HepG2 (cell line): ENCODE results near the gene MRPS34. TPM values are rescaled to one million over a fixed set of nuclear protein-coding genes. Genes with fewer than 3 reads are reported as not detected.

ENCODE experiments used
- ATAC-seq: fragments of 200-7000 bp; cut with Tn5 transposase; 3 replicates; pipeline ENCODE4 v1.9.1; 2020; ENCODE audit warnings: mild to moderate bottlenecking, moderate library complexity
- BruUV-seq: library from RNA; stranded (reverse); fragments of 400-500 nt; replicated peaks from 2 replicates; lab custom pipeline; 2021; lab: Mats Ljungman, UMichigan
- CTCF ChIA-PET: fragments of 300-600 bp; formaldehyde crosslinking; extraction: SDS; loops from one replicate; lab custom pipeline; 2021; ENCODE audit warnings: low total read pairs, inconsistent platforms, low intra/inter-chr PET ratio; lab: Yijun Ruan, JAX
- POLR2A ChIA-PET: fragments of 350-600 bp; sonication (Branson Sonifier 250); formaldehyde crosslinking; loops from one replicate; lab custom pipeline; 2020; ENCODE audit warnings: antibody characterized with exemption, inconsistent platforms; lab: Yijun Ruan, JAX
- DNase-seq: peaks from one replicate; pipeline ENCODE4 v3.0.0-alpha.2; 2015; ENCODE audit warnings: low spot score
- FAIRE-seq: peaks from 3 replicates; lab custom pipeline; 2011; peaks lifted over from hg19 to GRCh38; lab: Jason Lieb, UNC
- H2AFZ ChIP-seq: one replicate; pipeline ENCODE4 v1.6.1; 2011; ENCODE audit warnings: low read length, inconsistent platforms
- H3K27ac ChIP-seq: fragments of 300-600 bp; 3 replicates; pipeline ENCODE4 v1.8.0; 2011; ENCODE audit warnings: mixed run types, mild to moderate bottlenecking, mixed read lengths, low read length, inconsistent platforms; ENCODE audit not compliant: insufficient read depth; ENCODE audit errors: extremely low read length
- H3K27me3 ChIP-seq, 2 experiments: fragments of 200-600 bp in 1 of 2; 2 replicates in 1 of 2; 3 replicates in 1 of 2; pipeline versions ENCODE4 v1.6.0 to v1.8.0; 2011; ENCODE audit warnings: low read length in 2 of 2, mild to moderate bottlenecking in 2 of 2, moderate library complexity in 2 of 2, inconsistent platforms in 1 of 2; ENCODE audit not compliant: insufficient read depth in 2 of 2, control insufficient read depth in 1 of 2
- H3K36me3 ChIP-seq, 2 experiments: fragments of 200-600 bp in 1 of 2; replicated peaks in 1 of 2; 2 replicates in 1 of 2; 3 replicates in 1 of 2; pipeline versions ENCODE4 v1.5.1 to v1.8.0; 2011; ENCODE audit warnings: low read length in 2 of 2, inconsistent platforms in 1 of 2; ENCODE audit not compliant: insufficient read depth in 2 of 2, control insufficient read depth in 1 of 2
- H3K4me1 ChIP-seq: 2 replicates; pipeline ENCODE4 v1.5.1; 2012; ENCODE audit warnings: low read length, inconsistent platforms; ENCODE audit not compliant: insufficient read depth
- H3K4me2 ChIP-seq: 2 replicates; pipeline ENCODE4 v1.6.0; 2011; ENCODE audit warnings: low read depth, low read length, inconsistent platforms
- H3K4me3 ChIP-seq, 3 experiments: fragments of 200-600 bp in 1 of 3; sonication (generic), shearing (Covaris generic) in 1 of 3; replicated peaks in 1 of 3; 2 replicates each; pipeline ENCODE4 v1.5.1; 2011 to 2016; ENCODE audit warnings: low read length in 3 of 3, inconsistent platforms in 2 of 3, low read depth in 2 of 3, mild to moderate bottlenecking in 2 of 3, control low read depth in 1 of 3, mixed read lengths in 1 of 3; ENCODE audit not compliant: insufficient read depth in 1 of 3
- H3K79me2 ChIP-seq: one replicate; pipeline ENCODE4 v1.6.1; 2011; ENCODE audit warnings: low read length, inconsistent platforms; ENCODE audit not compliant: insufficient read depth
- H3K9ac ChIP-seq: 2 replicates; pipeline ENCODE4 v1.6.0; 2011; ENCODE audit warnings: mild to moderate bottlenecking, low read depth, low read length, inconsistent platforms; ENCODE audit not compliant: insufficient read depth
- H3K9me3 ChIP-seq: 2 replicates; pipeline ENCODE4 v1.5.1; 2012; ENCODE audit warnings: mild to moderate bottlenecking, low read length
- H4K20me1 ChIP-seq: 2 replicates; pipeline ENCODE4 v1.6.0; 2011; ENCODE audit warnings: inconsistent platforms, mild to moderate bottlenecking, low read length, moderate library complexity; ENCODE audit not compliant: insufficient read depth
- CERS6 ChIP-seq: sonication (generic); formaldehyde crosslinking; IDR thresholded peaks from 2 replicates; pipeline ENCODE4 v1.5.0; 2020; ENCODE audit warnings: missing genetic modification reagents
- CREBL2 ChIP-seq: sonication (generic); formaldehyde crosslinking; IDR thresholded peaks from 2 replicates; pipeline ENCODE4 v1.8.1; 2023; ENCODE audit warnings: missing genetic modification reagents, mild to moderate bottlenecking, borderline replicate concordance
- FOXK2 ChIP-seq: fragments of 450-650 bp; IDR thresholded peaks from 2 replicates; pipeline ENCODE4 v1.6.1; 2016
- FOXO1 ChIP-seq: sonication (generic); formaldehyde crosslinking; IDR thresholded peaks from 2 replicates; pipeline ENCODE4 v1.4.0; 2020; ENCODE audit warnings: missing genetic modification reagents
- HBP1 ChIP-seq: IDR thresholded peaks from 2 replicates; pipeline ENCODE4 v1.6.1; 2016; ENCODE audit warnings: low read depth, control low read depth
- ZFP37 ChIP-seq: sonication (generic); formaldehyde crosslinking; IDR thresholded peaks from 2 replicates; pipeline ENCODE4 v1.4.0; 2020; ENCODE audit warnings: missing genetic modification reagents, borderline replicate concordance
- ZKSCAN1 ChIP-seq: fragments of 150-350 bp; IDR thresholded peaks from 2 replicates; pipeline ENCODE4 v1.6.1; 2014; ENCODE audit warnings: low read length
- ZNF280D ChIP-seq: sonication (generic); formaldehyde crosslinking; IDR thresholded peaks from 2 replicates; pipeline ENCODE4 v1.5.1; 2020; ENCODE audit warnings: mild to moderate bottlenecking, missing genetic modification reagents
- ZNF589 ChIP-seq: sonication (generic); formaldehyde crosslinking; conservative IDR thresholded peaks from 2 replicates; pipeline ENCODE4 v1.8.0; 2022; ENCODE audit warnings: mild to moderate bottlenecking, moderate library complexity, missing genetic modification reagents
- ZNF775 ChIP-seq: sonication (generic); formaldehyde crosslinking; IDR thresholded peaks from 2 replicates; pipeline ENCODE4 v1.4.0; 2020; ENCODE audit warnings: missing genetic modification reagents, mild to moderate bottlenecking, moderate library complexity, borderline replicate concordance
- WGBS: methylation state at CpG from one replicate; pipeline ENCODE4 v1.1.6; 2017; ENCODE audit warnings: low lambda C conversion rate; 5-methylcytosine and 5-hydroxymethylcytosine counted together
- in situ Hi-C: cut with HindIII; loops from 2 replicates; pipeline ENCODE4 v1.10.0; 2017; ENCODE audit warnings: low pct_unique_long_range_greater_than_20kb; ENCODE audit not compliant: extremely low pct_ligation_motif_present
- intact Hi-C: fragments of 100-400 bp; cut with micrococcal nuclease; formaldehyde crosslinking; loops from one replicate; pipeline ENCODE4 v1.10.0; 2022; ENCODE audit not compliant: unreplicated experiment
- polyA plus RNA-seq, 8 experiments: library from polyadenylated mRNA; depleted of rRNA in 3 of 8; stranded (reverse) in 7 of 8; unstranded in 1 of 8; fragments of >200 nt; fragmentation: Illumina TruSeq in 4 of 8; extraction: Trizol in 4 of 8; gene quantifications; 2 replicates each; pipeline versions ENCODE4 v1.2.1 to v1.2.3, GENCODE V29; 2011 to 2016; ENCODE audit warnings: low read depth in 4 of 8, missing spikeins in 1 of 8, mixed read lengths in 1 of 8; ENCODE audit not compliant: insufficient read depth in 1 of 8
- total RNA-seq, 5 experiments: library from RNA; depleted of rRNA; stranded (reverse); fragments of >200 nt; fragmentation: Illumina TruSeq; extraction: Trizol; gene quantifications; 2 replicates each; pipeline ENCODE4 v1.2.3, GENCODE V29; 2016; ENCODE audit warnings: low read depth in 1 of 5

Gene MRPS34
- total and polyA plus RNA-seq, 2 of the 13 experiments (the other 11 are each of a cell fraction or from before 2014, with no cell fraction given) = 63.5 to 131 TPM

DNA sequence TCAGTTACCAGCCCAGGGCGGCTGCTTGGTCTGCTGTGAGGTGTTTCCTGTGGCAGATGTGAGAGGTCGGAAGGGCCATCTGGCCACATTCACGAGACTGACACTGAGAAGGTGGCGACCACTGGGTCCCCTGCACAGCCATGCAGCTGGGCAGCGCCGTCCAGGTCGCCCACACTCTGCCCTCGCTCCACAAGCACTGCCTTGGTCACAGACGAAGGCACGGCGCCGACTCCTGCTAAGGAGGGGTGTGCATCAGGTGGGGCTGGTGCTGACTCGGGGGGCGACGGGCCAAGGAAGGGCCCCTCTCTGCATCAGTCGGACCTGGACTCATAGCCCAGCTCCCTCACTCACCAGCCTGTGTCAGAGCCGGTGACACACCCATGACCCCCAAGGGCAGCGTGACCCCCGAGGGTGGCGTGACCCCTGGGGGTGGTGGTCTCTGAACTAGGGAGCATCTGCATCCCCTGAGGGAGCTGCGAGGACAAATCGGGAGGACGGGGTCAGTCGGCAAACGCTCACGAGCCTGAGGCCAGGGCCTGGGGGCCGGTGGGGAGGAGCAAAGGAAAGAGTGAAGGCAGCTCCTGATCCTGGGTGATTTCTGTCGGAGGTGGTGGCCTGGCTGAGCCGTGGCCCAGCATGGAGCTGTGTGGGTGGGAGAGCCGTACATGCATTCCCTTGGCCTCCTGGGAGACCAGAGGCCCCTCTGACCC is 32.0 kb downstream of the MRPS34 start (continued):
- TF ChIP-seq HBP1 (CRISPR knock-in tag) (no peak), ZKSCAN1 (no peak)

DNA sequence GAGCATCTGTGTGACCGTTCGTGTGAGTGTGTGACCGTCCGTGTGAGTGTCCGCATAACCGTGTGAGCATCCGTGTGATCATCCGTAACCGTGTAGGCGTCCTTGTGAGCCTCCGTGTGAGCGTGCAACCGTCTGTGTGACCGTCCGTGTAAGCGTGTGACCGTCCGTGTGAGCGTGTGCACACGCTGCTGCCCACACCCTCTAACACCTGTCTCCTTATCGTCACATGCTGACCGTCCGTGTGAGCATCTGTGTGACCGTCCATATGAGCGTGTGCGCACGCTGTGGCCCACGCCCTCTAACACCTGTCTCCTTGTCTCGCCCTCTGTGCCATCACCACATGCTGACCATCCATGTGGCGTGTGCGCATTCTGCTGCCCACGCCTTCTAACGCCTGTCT is 32.7 kb downstream of the MRPS34 start:
- 97% methylated on average over 32 of the region's 33 CpGs for WGBS
- no TSS peak for BruUV-seq
- no peak overlapping the region for H2AFZ ChIP-seq
- no peaks in the 10 kb centered on the region for H3K27me3 ChIP-seq
- DNase-seq = no peak
- ATAC-seq = no peak
- ChIA-PET POLR2A (no interaction called here), CTCF (no interaction called here)
- no peaks in the 10 kb centered on the region for H3K79me2 ChIP-seq
- TF ChIP-seq FOXK2 (no peak), CREBL2 (CRISPR knock-in tag) (no peak), ZFP37 (CRISPR knock-in tag) (no peak), ZKSCAN1 (no peak), ZNF775 (CRISPR knock-in tag) (no peak), CERS6 (CRISPR knock-in tag) (no peak), ZNF280D (CRISPR knock-in tag) (no peak), ZNF589 (CRISPR knock-in tag) (no peak), FOXO1 (CRISPR knock-in tag) (no peak)
- in situ Hi-C loops = no loop called here
- H3K4me3 ChIP-seq = no peak overlapping the region
- intact Hi-C loops = no loop called here
- no peak overlapping the region for H3K4me2 ChIP-seq
- H3K9ac ChIP-seq = no peak overlapping the region
- no peak overlapping the region for H3K27ac ChIP-seq
- peaks cover 6 to 17% of the 10 kb centered on the region in 2 experiments; a peak in 4 of 5 replicates for H3K36me3 ChIP-seq
- H3K9me3 ChIP-seq = peaks cover 19% of the 10 kb centered on the region
- FAIRE-seq = no peak
- H3K4me1 ChIP-seq = no peaks in the 10 kb centered on the region
- no peaks in the 10 kb centered on the region; the same call in 1 of the 2 replicates for H4K20me1 ChIP-seq
